Activated naive CD4-positive, alpha-beta T cell treated with anti-CD3 and anti-CD28 coated beads for 36 hours (primary cell): Measurements from ENCODE around the gene OTUB1. TPM values are rescaled to one million over a fixed set of nuclear protein-coding genes. Genes with fewer than 3 reads are reported as not detected.

Source experiments
- CTCF ChIA-PET: fragments of 350-600 bp; sonication (Branson Sonifier 250); formaldehyde crosslinking; loops from one replicate; lab custom pipeline; 2021; ENCODE audit warnings: antibody characterized with exemption; lab: Charles Lee
- DNase-seq: peaks from one replicate; pipeline ENCODE4 v3.0.0-alpha.2; 2020
- H3K27ac Mint-ChIP-seq: one replicate; pipeline ENCODE4 v1.8.0; 2021; ENCODE audit warnings: mild to moderate bottlenecking, mixed read lengths
- H3K27me3 Mint-ChIP-seq: one replicate; pipeline ENCODE4 v1.8.0; 2021; ENCODE audit warnings: low read depth, mixed read lengths
- H3K36me3 Mint-ChIP-seq: one replicate; pipeline ENCODE4 v1.8.0; 2021; ENCODE audit warnings: low read depth, mixed read lengths
- H3K4me1 Mint-ChIP-seq: one replicate; pipeline ENCODE4 v1.8.0; 2021; ENCODE audit warnings: low read depth, mixed read lengths
- H3K4me3 Mint-ChIP-seq: one replicate; pipeline ENCODE4 v1.8.0; 2021; ENCODE audit warnings: mild to moderate bottlenecking, moderate library complexity, mixed read lengths
- H3K9me3 Mint-ChIP-seq: one replicate; pipeline ENCODE4 v1.8.0; 2021; ENCODE audit warnings: mixed read lengths
- intact Hi-C: fragments of 100-400 bp; cut with micrococcal nuclease; formaldehyde crosslinking; loops from one replicate; pipeline ENCODE4 v1.15.1; 2023
- total RNA-seq, 2 experiments: library from RNA; stranded (reverse); gene quantifications; one replicate each; pipeline ENCODE4 v1.2.3, GENCODE V29; 2021

OTUB1 gene
- total RNA-seq: 10 to 100 TPM; 61.9 to 63.0 TPM

GRCh38 chr11:63986156-63986931 is at the start of gene OTUB1:
TSS of gene OTUB1 (plus strand) at chr11:63986438. CDS start at chr11:63986457, 19 bp downstream.
- Mint-ChIP-seq H3K4me1 (peaks cover 30% of the 10 kb centered on the region), H3K9me3 (no peaks in the 10 kb centered on the region), H3K36me3 (peaks cover 17% of the 10 kb centered on the region), H3K27ac (peak within 1 kb of the TSS; percentile 93), H3K27me3 (no peaks in the 10 kb centered on the region), H3K4me3 (peak within 1 kb of the TSS; percentile 94)
- peak; percentile 91 for DNase-seq
- intact Hi-C loops: loop anchor here (1.0 to 5.0 kb wide), 2 partner anchors 12 to 69 kb away; partner anchors contain the start of genes COX8A and RCOR2
- CTCF ChIA-PET: interaction anchor here (0.7 to 2.0 kb wide), 3 partner anchors 14 to 150 kb away, joined by 3 to 11 read pairs (median 3); no protein-coding TSS in a partner anchor

GRCh38 chr11:63937713-63938478 is 48.3 kb upstream of the OTUB1 start:
- peak; percentile 16 for DNase-seq
- CTCF ChIA-PET: interaction anchor here (0.6 to 2.0 kb wide), 4 partner anchors 8 to 267 kb away, joined by 3 to 6 read pairs (median 3); no protein-coding TSS in a partner anchor
- Mint-ChIP-seq H3K4me3 (peak overlapping the region; percentile 77), H3K27me3 (no peaks in the 10 kb centered on the region), H3K4me1 (peaks cover 13% of the 10 kb centered on the region), H3K27ac (peak overlapping the region; percentile 52), H3K9me3 (no peaks in the 10 kb centered on the region), H3K36me3 (no peaks in the 10 kb centered on the region)
- intact Hi-C loops: loop anchor here (1.0 to 5.0 kb wide), 5 partner anchors 21 to 171 kb away; partner anchors contain the start of genes COX8A, RCOR2 and ZFTA

GRCh38 chr11:63938479-63939396 is 47.5 kb upstream of the OTUB1 start, which contains the start of gene NAA40:
TSS of gene NAA40 (plus strand) at chr11:63939002. CDS start at chr11:63939097, 95 bp downstream.
- Mint-ChIP-seq H3K27me3 (no peaks in the 10 kb centered on the region), H3K4me3 (peak within 1 kb of the TSS; percentile 77), H3K36me3 (no peaks in the 10 kb centered on the region), H3K4me1 (peaks cover 13% of the 10 kb centered on the region), H3K27ac (peak within 1 kb of the TSS; percentile 52), H3K9me3 (no peaks in the 10 kb centered on the region)
- CTCF ChIA-PET: interaction anchor here (0.8 to 2.0 kb wide), 2 partner anchors 7 to 102 kb away, joined by 3 to 6 read pairs; no protein-coding TSS in a partner anchor
- DNase-seq: peak; percentile 90
- intact Hi-C loops: loop anchor here (1.0 to 5.0 kb wide), 5 partner anchors 21 to 171 kb away; partner anchors contain the start of genes COX8A, RCOR2 and ZFTA

GRCh38 chr11:63939397-63939891 is 46.8 kb upstream of the OTUB1 start:
- no peaks in the 10 kb centered on the region for H3K27me3 Mint-ChIP-seq
- H3K4me1 Mint-ChIP-seq: peaks cover 13% of the 10 kb centered on the region
- H3K9me3 Mint-ChIP-seq: no peaks in the 10 kb centered on the region
- CTCF ChIA-PET: interaction anchor here (2.0 kb wide), 1 partner anchor 102 kb away, joined by 6 read pairs; no protein-coding TSS in a partner anchor
- H3K4me3 Mint-ChIP-seq: peak overlapping the region; percentile 77
- peak overlapping the region; percentile 44 for H3K27ac Mint-ChIP-seq
- H3K36me3 Mint-ChIP-seq: no peaks in the 10 kb centered on the region
- intact Hi-C loops: loop anchor here (2.0 to 5.0 kb wide), 2 partner anchors 73 to 172 kb away; partner anchors contain the start of gene ZFTA
- no peak for DNase-seq

- no peak for DNase-seq
- Mint-ChIP-seq H3K4me1 (peaks cover 13% of the 10 kb centered on the region), H3K27me3 (no peaks in the 10 kb centered on the region), H3K27ac (no peak overlapping the region), H3K4me3 (peak overlapping the region; percentile 54), H3K36me3 (no peaks in the 10 kb centered on the region), H3K9me3 (no peaks in the 10 kb centered on the region)
- intact Hi-C loops: no loop called here
- CTCF ChIA-PET: no interaction called here
These were observed 45.5 kb upstream of the OTUB1 start for GRCh38 chr11:63940786-63941185.

GRCh38 chr11:63941901-63942300 is 44.3 kb upstream of the OTUB1 start:
- DNase-seq: no peak
- Mint-ChIP-seq H3K4me3 (no peak overlapping the region), H3K27ac (no peak overlapping the region), H3K27me3 (no peaks in the 10 kb centered on the region), H3K4me1 (peaks cover 13% of the 10 kb centered on the region), H3K36me3 (no peaks in the 10 kb centered on the region), H3K9me3 (no peaks in the 10 kb centered on the region)
- intact Hi-C loops: no loop called here
- CTCF ChIA-PET: interaction anchor here (2.6 kb wide), 1 partner anchor 105 kb away, joined by 18 read pairs; no protein-coding TSS in a partner anchor

GRCh38 chr11:63942803-63943202 is 43.4 kb upstream of the OTUB1 start:
- DNase-seq: no peak
- H3K36me3 Mint-ChIP-seq: no peaks in the 10 kb centered on the region
- intact Hi-C loops: no loop called here
- H3K4me3 Mint-ChIP-seq: no peak overlapping the region
- no peak overlapping the region for H3K27ac Mint-ChIP-seq
- H3K4me1 Mint-ChIP-seq: peaks cover 13% of the 10 kb centered on the region
- no peaks in the 10 kb centered on the region for H3K9me3 Mint-ChIP-seq
- no peaks in the 10 kb centered on the region for H3K27me3 Mint-ChIP-seq
- CTCF ChIA-PET: interaction anchor here (1.6 to 3.3 kb wide), 3 partner anchors 25 to 106 kb away, joined by 3 to 18 read pairs (median 11); partner anchors contain the start of gene RCOR2

GRCh38 chr11:63944987-63945386 is 41.3 kb upstream of the OTUB1 start:
- Mint-ChIP-seq H3K9me3 (no peaks in the 10 kb centered on the region), H3K27me3 (no peaks in the 10 kb centered on the region), H3K27ac (no peak overlapping the region), H3K36me3 (peaks cover 2% of the 10 kb centered on the region), H3K4me1 (peaks cover 7% of the 10 kb centered on the region), H3K4me3 (no peak overlapping the region)
- intact Hi-C loops: no loop called here
- DNase-seq: no peak
- CTCF ChIA-PET: interaction anchor here (0.6 to 5.9 kb wide), 14 partner anchors 10 to 207 kb away, joined by 3 to 82 read pairs (median 4); partner anchors contain the start of genes MARK2, RCOR2 and ZFTA

- CTCF ChIA-PET: interaction anchor here (0.6 to 5.9 kb wide), 26 partner anchors 8 to 206 kb away, joined by 3 to 82 read pairs (median 4); partner anchors contain the start of genes COX8A, MARK2, RCOR2 and ZFTA
- H3K36me3 Mint-ChIP-seq: peaks cover 2% of the 10 kb centered on the region
- intact Hi-C loops: loop anchor here (1.0 kb wide), 1 partner anchor 108 kb away; no protein-coding TSS in a partner anchor
- no peaks in the 10 kb centered on the region for H3K9me3 Mint-ChIP-seq
- peaks cover 3% of the 10 kb centered on the region for H3K4me1 Mint-ChIP-seq
- H3K4me3 Mint-ChIP-seq: no peak overlapping the region
- no peaks in the 10 kb centered on the region for H3K27me3 Mint-ChIP-seq
- H3K27ac Mint-ChIP-seq: no peak overlapping the region
- peak; percentile 65 for DNase-seq
These were observed 40.6 kb upstream of the OTUB1 start for GRCh38 chr11:63945477-63946163.

- CTCF ChIA-PET: interaction anchor here (0.6 to 2.5 kb wide), 2 partner anchors 115 to 362 kb away, joined by 3 to 22 read pairs; no protein-coding TSS in a partner anchor
- H3K9me3 Mint-ChIP-seq: no peaks in the 10 kb centered on the region
- H3K27me3 Mint-ChIP-seq: no peaks in the 10 kb centered on the region
- DNase-seq: peak; percentile 60
- H3K4me1 Mint-ChIP-seq: peaks cover 20% of the 10 kb centered on the region
- intact Hi-C loops: no loop called here
- H3K4me3 Mint-ChIP-seq: no peak overlapping the region
- H3K36me3 Mint-ChIP-seq: peaks cover 10% of the 10 kb centered on the region
- H3K27ac Mint-ChIP-seq: peak overlapping the region; percentile 26
These were observed 34.3 kb upstream of the OTUB1 start for GRCh38 chr11:63951779-63952536.
